Epithelial cell of prostate (primary cell): ENCODE results near the gene PARD3.

Experiments used
- DNase-seq: peaks from one replicate; pipeline ENCODE4 v3.0.0-alpha.2; 2011; ENCODE audit warnings: low read depth, low spot score
- H3K27ac ChIP-seq: fragments of 450-650 bp; 2 replicates; pipeline ENCODE4 v1.5.1; 2017; ENCODE audit warnings: mild to moderate bottlenecking

PARD3 gene

GRCh38 chr10:34195364-34196057 is 619.6 kb downstream of the PARD3 start:
- DNase-seq: no peak
- no peak overlapping the region for H3K27ac ChIP-seq

- no peak for DNase-seq
- no peak overlapping the region for H3K27ac ChIP-seq
These were observed 621.0 kb downstream of the PARD3 start for GRCh38 chr10:34193931-34194626.

GRCh38 chr10:34192646-34193045 is 622.5 kb downstream of the PARD3 start:
- no peak overlapping the region for H3K27ac ChIP-seq
- no peak for DNase-seq

- H3K27ac ChIP-seq: no peak overlapping the region
- DNase-seq: no peak
These were observed 623.7 kb downstream of the PARD3 start for GRCh38 chr10:34191406-34191805.

- no peak for DNase-seq
- no peak overlapping the region for H3K27ac ChIP-seq
These were observed 624.5 kb downstream of the PARD3 start for GRCh38 chr10:34190580-34190979.

GRCh38 chr10:34189830-34190229 is 625.3 kb downstream of the PARD3 start:
- no peak for DNase-seq
- H3K27ac ChIP-seq: no peak overlapping the region

GRCh38 chr10:34188221-34188620 is 626.9 kb downstream of the PARD3 start:
- H3K27ac ChIP-seq: no peak overlapping the region
- no peak for DNase-seq

- no peak overlapping the region for H3K27ac ChIP-seq
- no peak for DNase-seq
These were observed 627.9 kb downstream of the PARD3 start for GRCh38 chr10:34187201-34187600.

GRCh38 chr10:34186745-34187144 is 628.4 kb downstream of the PARD3 start:
- DNase-seq: no peak
- H3K27ac ChIP-seq: no peak overlapping the region

- no peak for DNase-seq
- no peak overlapping the region for H3K27ac ChIP-seq
These were observed 629.1 kb downstream of the PARD3 start for GRCh38 chr10:34185998-34186397.

GRCh38 chr10:34184939-34185386 is 630.1 kb downstream of the PARD3 start:
- H3K27ac ChIP-seq: no peak overlapping the region
- DNase-seq: no peak

- H3K27ac ChIP-seq: no peak overlapping the region
- DNase-seq: no peak
These were observed 630.7 kb downstream of the PARD3 start for GRCh38 chr10:34184397-34184796.

GRCh38 chr10:34183016-34183796 is 631.9 kb downstream of the PARD3 start:
- H3K27ac ChIP-seq: no peak overlapping the region
- DNase-seq: no peak

- no peak for DNase-seq
- H3K27ac ChIP-seq: no peak overlapping the region
These were observed 633.4 kb downstream of the PARD3 start for GRCh38 chr10:34181553-34182300.

GRCh38 chr10:34180749-34181148 is 634.3 kb downstream of the PARD3 start:
- DNase-seq: no peak
- H3K27ac ChIP-seq: no peak overlapping the region

GRCh38 chr10:34179280-34179679 is 635.8 kb downstream of the PARD3 start:
- no peak for DNase-seq
- no peak overlapping the region for H3K27ac ChIP-seq

GRCh38 chr10:34178756-34179155 is 636.3 kb downstream of the PARD3 start:
- DNase-seq: no peak
- no peak overlapping the region for H3K27ac ChIP-seq

GRCh38 chr10:34178196-34178595 is 636.9 kb downstream of the PARD3 start:
- DNase-seq: no peak
- no peak overlapping the region for H3K27ac ChIP-seq

GRCh38 chr10:34177445-34177844 is 637.7 kb downstream of the PARD3 start:
- H3K27ac ChIP-seq: no peak overlapping the region
- DNase-seq: no peak

GRCh38 chr10:34176351-34176750 is 638.7 kb downstream of the PARD3 start:
- no peak overlapping the region for H3K27ac ChIP-seq
- no peak for DNase-seq
